ENCODE data around the gene MITF. TPM values are rescaled to one million over a fixed set of nuclear protein-coding genes. Genes with fewer than 3 reads are reported as not detected.

Gene MITF
- polyA plus RNA-seq, 1 of the 3 experiments (the other 2 are of a cell fraction), result 1.7 TPM

- TF ChIP-seq REST (IDR thresholded peaks at IDR 0.05; ENCODE audit: low read depth, low read length) (no peak), YY1 (IDR thresholded peaks at IDR 0.05; ENCODE audit: low read depth) (no peak), EP300 (IDR thresholded peaks at IDR 0.05; ENCODE audit: borderline replicate concordance in 1 of 2, low read depth in 1 of 2, low read length in 1 of 2) (no peak), RCOR1 (IDR thresholded peaks at IDR 0.05; ENCODE audit: low read length) (no peak), NFIC (IDR thresholded peaks at IDR 0.05; ENCODE audit: borderline replicate concordance) (no peak), CHD2 (IDR thresholded peaks at IDR 0.05; ENCODE audit: low read length, partially characterized antibody) (no peak), MXI1 (IDR thresholded peaks at IDR 0.05; ENCODE audit: low read depth, low read length) (no peak), IRF3 (IDR thresholded peaks at IDR 0.05; ENCODE audit: low read depth, low read length) (no peak), NRF1 (IDR thresholded peaks at IDR 0.05; ENCODE audit: low read depth, low read length) (no peak), CTCF (IDR thresholded peaks at IDR 0.05) (no peak), USF2 (IDR thresholded peaks at IDR 0.05; ENCODE audit: borderline replicate concordance, low read depth, low read length) (no peak), GATA2 (CRISPR knock-in tag; IDR thresholded peaks at IDR 0.05) (no peak), RAD21 (IDR thresholded peaks at IDR 0.05; ENCODE audit: low read length) (no peak), ELF1 (IDR thresholded peaks at IDR 0.05) (no peak), ZBTB33 (IDR thresholded peaks at IDR 0.05; ENCODE audit: borderline replicate concordance, low read depth) (no peak), USF1 (IDR thresholded peaks at IDR 0.05; ENCODE audit: borderline replicate concordance, low read depth) (no peak), RXRA (IDR thresholded peaks at IDR 0.05; ENCODE audit: borderline replicate concordance, low read depth) (no peak), FOXM1 (IDR thresholded peaks at IDR 0.05; ENCODE audit: low read depth) (no peak)
- Histone ChIP-seq H3K79me2 (ENCODE audit: insufficient read depth) (no peaks in the 10 kb centered on the region), H3K9me3 (no peaks in the 10 kb centered on the region), H3F3A (replicated peaks; ENCODE audit: insufficient read depth) (no peaks in the 10 kb centered on the region), H3K27ac (ENCODE audit: low read depth in 2 of 2, low read length in 1 of 2) (no peak overlapping the region; a peak in 1 of 4 replicates), H3K9ac (no peak overlapping the region), H4K20me1 (ENCODE audit: insufficient read depth) (no peaks in the 10 kb centered on the region), H3K4me2 (0 out of 2 replicates have a peak overlapping the region, but pooled peaks have one; percentile 0), H2AFZ (ENCODE audit: low read depth) (no peak overlapping the region), H3K36me3 (replicated peaks in 1 of 2; ENCODE audit: control insufficient read depth in 1 of 2, insufficient read depth in 2 of 2, low read length in 1 of 2) (no peaks in the 10 kb centered on the region), H3K9me2 (no peaks in the 10 kb centered on the region), H3K4me1 (ENCODE audit: control insufficient read depth in 1 of 2, insufficient read depth in 2 of 2, low read depth in 1 of 2, low read length in 1 of 2) (peaks cover 0 to 2% of the 10 kb centered on the region in 2 experiments; a peak in 1 of 4 replicates), H3K4me3 (ENCODE audit: low read depth in 2 of 2, low read length in 1 of 2) (no peak overlapping the region), H3K27me3 (ENCODE audit: insufficient read depth) (no peaks in the 10 kb centered on the region)
- no peak for DNase-seq
- ChIA-PET POLR2A (no interaction called here), CTCF (no interaction called here)
- 72% methylated on average over 4 of the region's 4 CpGs for WGBS (ENCODE audit: low lambda C conversion rate)
These were observed 133.6 kb downstream of the MITF start for GRCh38 chr3:69872783-69873378.
